Left hindlimb (tissue), 1 donor: ENCODE measurements around the gene POTEM.
"Not testable (repeated sequence)": the region's sequence is repeated elsewhere in the genome, so short reads cannot be mapped to it uniquely, and the experiment has no call there.

ENCODE experiments used
- DNase-seq: peaks from one replicate; pipeline ENCODE4 v3.0.0-alpha.2; 2018

POTEM gene

DNA sequence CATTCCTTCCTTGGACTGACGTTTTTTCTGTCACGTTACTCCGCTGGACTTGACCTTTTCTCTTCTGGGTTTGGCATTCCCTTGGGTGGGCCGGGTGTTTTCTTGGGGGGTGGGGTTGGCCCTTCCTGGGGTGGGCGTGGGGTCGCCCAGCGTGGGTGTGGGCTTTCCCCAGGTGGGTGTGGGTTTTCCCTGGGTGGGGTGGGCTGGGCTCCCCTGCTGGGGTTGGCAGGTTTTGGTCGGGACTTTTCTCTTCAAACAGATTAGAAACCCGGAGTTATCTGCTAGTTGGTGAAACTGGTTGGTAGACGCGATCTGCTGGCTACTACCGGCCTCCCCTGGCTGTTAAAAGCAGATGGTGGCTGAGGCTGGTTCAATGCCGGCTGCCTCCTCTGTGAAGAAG is at the start of gene POTEM:
Gene POTEM, plus strand, starts transcription at position 301 of the 400 bp plus-strand sequence. Its CDS starts 52 bp downstream, at position 353.
- not testable (repeated sequence) for DNase-seq

DNA sequence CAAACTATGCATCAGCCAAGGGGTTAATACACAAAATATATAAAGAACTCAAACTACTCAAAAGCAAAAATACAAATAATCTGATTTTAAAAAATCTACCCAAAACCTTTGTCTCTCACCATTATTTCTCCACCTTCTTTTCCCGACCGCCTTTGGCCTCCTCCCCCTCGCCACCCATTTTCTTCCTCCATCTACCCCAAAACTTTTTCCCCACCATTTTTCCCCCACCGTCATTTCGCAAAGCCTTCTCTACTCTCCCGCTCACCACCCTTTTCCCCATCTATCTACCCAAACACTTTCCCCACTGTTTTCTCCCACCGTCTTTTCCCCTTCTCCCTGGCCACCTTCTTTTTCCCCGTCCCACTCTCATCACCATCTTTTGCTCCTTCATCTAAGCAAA is 48.9 kb upstream of the POTEM start:
- DNase-seq, result not testable (repeated sequence)

DNA sequence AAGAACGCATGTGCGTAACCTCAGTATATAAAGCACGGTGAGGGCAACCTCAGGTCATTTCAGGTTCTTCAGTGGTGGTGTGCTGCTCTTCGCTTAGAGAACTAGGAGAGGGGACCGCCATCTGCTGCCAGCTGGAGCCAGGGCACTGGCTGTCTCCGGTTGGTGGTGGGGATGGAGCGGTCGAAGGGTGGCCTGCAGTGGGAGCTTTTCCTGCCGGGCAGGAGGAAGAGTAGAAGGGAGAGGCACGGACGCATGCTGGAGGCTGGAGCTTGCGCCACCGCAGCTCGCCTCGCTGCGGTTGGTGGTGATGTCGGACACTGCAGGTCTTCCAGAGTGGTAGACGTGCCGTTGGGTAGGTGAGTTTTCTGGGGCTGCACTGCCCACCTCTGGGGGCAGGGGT is 47.2 kb upstream of the POTEM start:
- DNase-seq, result not testable (repeated sequence)

DNA sequence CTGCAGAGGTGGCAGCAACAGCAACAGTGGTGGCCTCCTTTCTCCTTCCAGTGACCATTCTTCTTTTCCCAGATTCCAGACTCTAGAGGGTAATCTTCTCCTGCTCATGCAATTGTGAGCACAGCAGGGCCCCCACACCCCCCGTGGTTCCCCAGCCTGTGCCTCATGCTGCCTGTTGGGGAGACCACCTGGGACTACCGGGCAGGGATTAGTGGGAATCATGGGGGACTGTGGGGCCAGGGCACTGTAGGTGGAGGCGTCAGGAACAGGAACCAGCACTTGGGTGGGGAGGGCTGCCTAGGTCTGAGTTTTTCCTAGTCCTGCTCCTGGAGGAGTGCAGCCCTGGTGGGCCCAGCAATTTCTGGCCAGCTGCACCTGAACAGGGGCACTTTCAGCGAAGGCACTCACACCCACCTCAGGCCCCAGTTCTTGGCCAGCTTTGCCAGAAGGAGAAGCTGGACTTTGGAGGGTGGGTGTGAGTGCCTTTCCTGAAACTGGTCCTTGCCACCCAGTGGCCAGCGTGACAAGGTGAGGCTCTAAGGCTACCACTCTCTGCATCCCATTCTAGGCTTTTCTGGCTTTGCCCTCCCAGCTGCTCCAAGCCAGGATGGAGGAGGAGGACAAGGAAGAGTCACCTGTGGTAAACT is 46.1 kb upstream of the POTEM start:
- DNase-seq, result not testable (repeated sequence)

DNA sequence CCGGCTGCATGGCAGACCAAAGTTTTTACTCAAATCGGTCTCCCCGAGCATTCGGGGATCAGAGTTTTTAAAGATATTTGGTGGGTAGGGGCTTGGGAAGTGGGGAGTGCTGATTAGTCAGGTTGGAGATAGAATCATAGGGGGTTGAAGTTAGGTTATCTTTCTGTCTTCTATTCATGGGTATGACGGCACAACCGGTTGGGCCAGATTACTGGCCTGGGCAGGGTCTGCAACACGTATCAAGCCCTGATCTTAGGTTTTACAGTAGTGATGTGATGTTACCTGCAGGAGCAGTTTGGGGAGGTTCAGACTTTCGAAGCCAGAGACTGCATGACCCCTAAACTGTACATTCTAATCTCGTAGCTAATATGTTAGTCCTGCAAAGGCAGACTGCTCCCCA is 30.4 kb upstream of the POTEM start:
- DNase-seq, result not testable (repeated sequence)

DNA sequence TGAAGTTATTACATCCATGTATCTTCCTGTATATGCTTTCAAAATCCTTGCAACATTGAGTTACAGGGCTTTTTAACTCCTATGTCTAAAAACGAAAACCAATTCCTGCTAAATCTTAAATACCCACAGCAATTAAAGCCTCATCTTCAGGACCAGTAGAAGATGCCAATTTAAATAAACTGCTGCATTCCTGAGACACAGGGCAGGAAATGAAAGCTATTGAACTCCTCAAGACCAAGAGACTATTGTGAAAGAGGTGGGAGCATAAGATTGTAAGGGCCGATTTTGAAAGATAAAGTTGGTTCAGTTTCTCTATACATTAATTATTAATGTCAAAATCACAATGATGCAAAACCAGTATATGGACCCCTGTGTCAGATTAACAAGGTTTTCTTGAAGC is 28.5 kb upstream of the POTEM start:
- not testable (repeated sequence) for DNase-seq

DNA sequence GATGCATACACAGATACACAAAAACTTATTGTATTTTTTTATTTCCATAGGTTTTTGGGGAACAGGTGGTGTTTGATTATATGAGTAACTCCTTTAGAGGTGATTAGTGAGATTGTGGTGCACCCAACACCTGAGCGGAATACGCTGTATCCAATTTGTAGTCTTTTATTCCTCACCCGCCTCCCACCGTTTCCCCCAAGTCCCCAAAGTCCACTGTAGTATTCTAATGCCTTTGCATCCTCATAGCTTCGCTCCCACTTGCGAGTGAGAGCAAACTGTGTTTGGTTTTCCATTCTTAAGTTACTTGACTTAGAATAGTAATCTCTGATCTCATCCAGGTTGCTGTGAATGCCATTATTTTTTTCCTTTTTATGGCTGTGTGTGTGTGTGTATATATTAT is 17.3 kb upstream of the POTEM start:
- DNase-seq, result not testable (repeated sequence)

DNA sequence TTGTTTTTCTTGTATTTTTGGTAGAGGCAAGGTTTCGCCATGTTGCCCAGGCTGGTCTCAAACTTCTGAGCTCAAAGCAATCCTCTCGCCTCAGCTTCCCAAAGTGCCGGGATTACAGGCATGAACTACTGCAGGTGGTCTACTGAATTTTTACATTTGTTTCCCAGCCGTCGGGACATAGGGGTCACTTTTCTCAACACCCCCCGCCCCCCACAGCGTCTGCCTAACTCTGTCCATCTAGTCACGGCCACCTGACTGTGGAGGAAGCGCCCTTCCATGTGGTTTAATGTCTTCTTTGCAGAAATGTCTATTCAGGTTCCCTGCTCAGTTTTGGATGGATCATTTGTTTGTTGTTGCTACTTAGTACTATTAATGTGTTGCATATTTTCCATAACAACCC is 14.1 kb upstream of the POTEM start:
- peak; percentile 1 for DNase-seq

DNA sequence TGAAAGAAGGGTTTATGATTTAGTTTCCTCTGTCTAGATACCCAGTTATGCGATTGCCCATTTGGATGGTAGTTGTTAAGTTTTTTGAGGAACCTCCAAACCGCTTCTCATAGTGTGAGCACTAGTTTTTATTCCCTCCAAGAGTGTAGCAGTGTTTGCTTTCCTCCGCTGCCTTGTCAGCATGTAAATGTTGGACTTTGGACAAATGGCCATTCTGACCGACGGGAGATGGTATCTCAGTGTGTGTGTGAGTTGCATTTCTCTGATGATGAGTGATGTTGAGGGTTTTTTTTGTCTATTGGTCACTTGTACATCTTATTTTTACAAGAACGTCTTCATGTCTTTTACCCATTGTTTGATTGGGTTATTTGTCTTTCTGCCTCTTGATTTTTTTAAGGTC is 11.4 kb upstream of the POTEM start:
- DNase-seq, result not testable (repeated sequence)

DNA sequence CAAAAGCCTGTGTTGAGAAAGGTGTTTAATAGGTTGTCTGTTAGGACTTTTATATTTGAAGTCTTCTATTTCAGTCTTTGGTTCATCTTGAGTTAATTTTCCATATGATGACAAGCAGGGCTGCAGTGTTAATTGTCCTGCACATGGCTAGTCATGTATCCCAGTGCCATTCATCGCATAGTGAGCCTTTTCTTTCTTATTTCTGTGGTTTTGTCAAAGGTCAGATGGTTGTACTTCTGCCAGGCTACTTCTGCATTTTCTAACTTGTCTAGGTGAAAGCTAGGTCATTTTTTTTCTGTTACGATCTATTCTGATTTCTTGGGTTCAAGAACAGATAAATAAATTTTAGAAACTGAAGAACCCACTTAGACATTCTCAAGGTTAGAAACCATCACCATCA is 5.7 kb upstream of the POTEM start:
- not testable (repeated sequence) for DNase-seq

DNA sequence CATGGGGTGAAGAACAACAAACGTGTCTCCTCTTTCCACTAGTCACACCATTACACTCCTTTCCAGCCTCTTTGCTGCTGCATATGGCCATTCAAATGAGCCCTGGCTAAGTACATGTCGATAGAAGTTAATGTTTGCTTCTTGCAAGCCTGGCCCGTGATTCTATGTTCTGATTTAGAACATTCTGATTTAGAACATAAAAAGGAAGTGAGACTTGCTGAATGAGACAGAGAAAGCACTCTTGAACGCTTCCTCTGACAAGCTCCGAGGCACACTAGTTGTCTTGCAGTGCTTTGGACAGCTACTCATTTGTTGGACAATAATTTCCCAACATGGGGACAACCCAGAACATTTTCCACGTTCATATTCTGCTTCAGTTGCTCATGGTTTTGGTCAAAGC is 5.1 kb upstream of the POTEM start:
- DNase-seq, result not testable (repeated sequence)

DNA sequence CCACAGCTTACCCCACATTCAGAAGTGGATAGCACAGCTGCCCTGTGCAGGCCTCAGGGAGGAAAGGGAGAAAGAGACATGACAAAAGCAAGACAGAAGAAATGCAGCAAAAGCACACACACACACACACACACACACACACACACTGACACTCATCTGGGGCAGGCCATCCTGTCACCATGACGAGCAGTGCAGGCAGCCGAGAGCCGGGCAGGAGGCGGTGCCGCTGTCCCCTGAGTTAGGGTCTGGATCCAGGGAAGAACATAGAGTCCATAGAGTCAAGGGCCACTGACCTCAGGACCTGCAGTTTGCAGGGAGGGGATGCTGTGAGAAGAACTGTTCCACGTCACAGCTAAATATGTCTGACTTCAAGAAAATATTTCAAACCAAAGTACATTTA is 4.0 kb upstream of the POTEM start:
- peak; percentile 7 for DNase-seq

DNA sequence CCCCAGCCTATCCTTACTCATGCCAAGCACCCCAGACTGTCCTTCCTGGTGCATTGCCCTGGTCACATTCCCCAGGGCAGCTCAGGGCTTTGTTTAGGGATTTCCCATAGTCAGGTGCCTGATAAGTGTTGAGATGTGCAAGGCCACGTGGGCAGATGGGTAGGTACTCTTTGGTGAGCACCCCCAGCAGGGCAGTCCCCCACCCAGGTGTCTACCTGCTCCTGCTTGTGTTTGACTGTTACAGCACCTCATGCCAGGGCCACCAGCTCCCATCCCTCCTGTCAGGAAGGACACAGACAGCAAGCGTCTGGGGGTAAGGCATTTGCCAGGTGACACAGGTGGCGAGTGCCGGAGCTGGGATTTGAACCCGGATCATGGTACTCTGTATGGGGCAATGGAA is 2.4 kb upstream of the POTEM start:
- not testable (repeated sequence) for DNase-seq

DNA sequence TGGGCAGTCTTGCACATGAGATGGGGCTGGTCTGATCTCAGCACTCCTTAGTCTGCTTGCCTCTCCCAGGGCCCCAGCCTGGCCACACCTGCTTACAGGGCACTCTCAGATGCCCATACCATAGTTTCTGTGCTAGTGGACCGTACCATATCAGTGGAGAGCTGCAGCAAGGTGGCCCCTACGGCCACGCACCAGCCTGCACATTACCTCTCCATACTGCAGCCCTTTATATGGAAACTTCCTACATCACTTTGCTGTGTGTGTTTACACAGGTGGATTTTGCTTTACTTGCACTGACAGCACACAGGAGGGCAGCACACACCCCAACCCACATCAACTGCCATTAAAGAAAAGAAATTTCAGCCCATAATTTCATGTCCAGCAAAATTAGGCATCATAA is 35.3 kb downstream of the POTEM start:
- not testable (repeated sequence) for DNase-seq

DNA sequence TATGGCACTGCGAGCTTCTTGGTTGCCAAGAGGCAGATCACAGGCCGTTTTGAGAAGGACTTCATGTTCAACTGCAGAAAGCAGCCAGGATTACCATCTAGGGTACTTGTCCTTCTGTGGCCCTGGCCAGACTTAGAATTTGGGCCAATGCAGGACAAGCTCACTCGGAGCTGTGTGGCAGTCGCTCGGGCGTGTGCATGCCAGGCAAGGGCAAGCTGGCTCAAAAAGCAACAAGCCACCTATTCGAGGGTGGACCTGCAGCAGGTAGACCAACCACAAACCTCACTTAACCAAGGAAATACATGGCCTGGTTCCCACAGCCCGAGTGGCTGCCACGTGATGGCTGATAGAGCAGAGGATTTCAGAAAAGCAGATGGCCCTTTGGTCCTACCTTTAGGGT is 39.3 kb downstream of the POTEM start:
- not testable (repeated sequence) for DNase-seq

DNA sequence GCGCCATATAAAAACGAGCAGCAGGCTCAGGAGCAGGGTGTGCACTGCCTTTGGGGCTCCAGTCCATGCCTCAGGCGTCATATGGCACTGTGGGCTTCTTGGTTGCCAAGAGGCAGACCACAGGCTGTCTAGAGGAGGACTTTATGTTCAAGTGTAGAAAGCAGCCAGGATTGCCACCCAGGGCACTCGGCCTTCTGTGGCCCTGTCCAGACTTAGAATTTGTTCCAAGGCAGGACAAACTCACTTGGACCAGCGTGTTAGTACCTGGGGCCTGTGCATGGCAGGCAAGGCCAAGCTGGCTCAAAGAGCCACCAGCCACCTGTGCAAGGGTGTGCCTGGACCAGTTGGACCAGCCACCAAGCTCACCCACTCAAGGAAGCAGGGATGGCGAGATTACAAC is 40.4 kb downstream of the POTEM start:
- not testable (repeated sequence) for DNase-seq

DNA sequence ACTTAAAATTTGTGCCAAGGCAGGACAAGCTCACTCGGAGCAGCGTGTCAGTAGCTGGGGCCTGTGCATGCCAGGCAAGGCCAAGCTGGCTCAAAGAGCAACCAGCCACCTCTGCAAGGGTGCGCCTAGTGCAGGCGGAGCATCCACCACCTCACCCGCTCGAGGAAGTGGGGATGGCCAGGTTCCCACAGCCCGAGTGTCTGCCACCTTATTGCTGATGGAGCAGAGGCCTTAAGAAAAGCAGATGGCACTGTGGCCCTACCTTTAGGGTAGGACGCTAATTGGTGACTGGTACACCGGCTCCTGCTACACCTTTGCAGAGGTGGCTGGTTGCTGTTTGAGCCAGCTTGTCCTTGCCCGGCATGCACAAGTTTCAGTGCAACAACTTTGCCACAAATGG is 43.8 kb downstream of the POTEM start:
- not testable (repeated sequence) for DNase-seq

DNA sequence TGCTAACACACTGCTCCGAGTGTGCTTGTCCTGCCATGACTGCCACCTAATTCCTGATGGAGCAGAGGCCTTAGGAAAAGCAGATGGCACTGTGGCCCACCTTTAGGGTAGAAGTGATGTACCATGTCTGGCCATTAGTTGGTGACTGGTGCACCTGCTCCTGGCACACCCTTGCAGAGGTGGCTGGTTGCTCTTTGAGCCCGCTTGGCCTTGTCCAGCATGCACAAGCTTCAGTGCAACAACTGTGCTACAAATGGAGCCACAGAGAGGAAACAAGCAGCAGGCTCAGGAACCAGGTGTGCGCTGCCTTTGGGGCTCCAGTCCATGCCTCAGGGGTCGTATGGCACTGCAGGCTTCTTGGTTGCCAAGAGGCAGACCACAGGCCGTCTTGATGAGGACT is 44.5 kb downstream of the POTEM start:
- not testable (repeated sequence) for DNase-seq

DNA sequence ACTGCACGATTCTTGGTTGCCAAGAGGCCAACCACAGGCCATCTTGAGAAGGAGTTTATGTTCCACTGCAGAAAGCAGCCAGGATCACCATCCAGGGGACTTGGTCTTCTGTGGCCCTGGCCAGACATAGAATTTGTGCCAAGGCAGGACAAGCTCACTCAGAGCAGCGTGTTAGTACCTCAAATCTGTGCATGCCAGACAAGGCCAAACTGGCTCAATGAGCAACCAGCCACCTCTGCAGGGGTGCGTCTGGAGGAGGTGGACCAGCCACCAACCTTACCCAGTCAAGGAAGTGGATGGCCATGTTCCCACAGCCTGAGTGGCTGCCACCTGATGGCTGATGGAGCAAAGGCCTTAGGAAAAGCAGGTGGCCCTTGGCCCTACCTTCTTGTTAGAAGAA is 48.0 kb downstream of the POTEM start:
- DNase-seq, result not testable (repeated sequence)

DNA sequence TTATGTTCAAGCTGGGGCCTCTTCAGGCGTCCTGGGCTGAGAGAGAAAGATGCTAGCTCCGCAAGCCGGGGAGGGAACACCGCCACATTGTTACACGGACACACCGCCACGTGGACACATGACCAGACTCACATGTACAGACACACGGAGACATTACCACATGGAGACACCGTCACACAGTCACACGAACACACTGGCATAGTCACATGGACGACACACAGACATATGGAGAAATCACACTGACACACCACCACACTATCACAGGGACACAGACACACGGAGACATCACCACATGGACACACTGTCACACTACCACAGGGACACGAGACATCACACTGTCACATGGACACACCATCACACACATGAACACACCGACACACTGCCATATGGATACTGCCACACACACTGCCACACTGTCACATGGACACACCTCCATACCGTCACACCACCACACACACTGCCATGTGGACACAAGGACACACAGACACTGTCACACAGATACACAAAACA is 57.9 kb downstream of the POTEM start:
- DNase-seq, result not testable (repeated sequence)

DNA sequence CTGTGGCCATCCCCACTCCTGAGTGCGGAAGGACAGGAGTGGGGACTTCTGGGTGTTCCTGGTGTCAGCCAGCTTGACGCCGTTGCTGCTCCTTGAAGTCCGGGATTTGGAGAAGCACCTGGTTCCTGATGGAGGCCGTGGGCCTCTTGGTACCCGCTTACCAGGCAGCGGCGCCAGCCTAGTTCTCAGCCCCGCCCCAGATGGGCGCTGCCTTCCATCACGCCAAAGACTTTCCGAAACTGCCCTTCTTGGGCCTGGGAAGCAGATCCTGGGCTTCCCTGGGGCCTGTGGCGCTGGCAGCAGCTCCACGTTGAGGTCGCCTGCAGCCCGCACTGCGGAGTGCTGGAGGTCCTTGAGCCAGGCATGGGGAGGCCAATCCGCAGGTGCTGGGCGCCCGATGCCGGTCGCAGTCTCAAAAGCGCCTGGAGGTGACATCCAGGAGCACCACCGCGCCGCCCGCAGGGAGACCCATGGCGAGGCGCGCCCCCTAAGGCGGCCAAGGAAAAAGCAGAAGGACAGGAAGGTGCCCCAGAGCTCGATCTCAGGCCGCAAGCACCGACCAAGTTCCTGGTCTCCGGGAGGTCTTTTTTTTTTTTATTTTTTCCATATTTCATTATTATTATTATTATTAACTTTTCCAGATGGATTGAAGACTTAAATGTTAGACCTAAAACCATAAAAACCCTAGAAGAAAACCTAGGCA is 59.6 kb downstream of the POTEM start:
- DNase-seq, result not testable (repeated sequence)

DNA sequence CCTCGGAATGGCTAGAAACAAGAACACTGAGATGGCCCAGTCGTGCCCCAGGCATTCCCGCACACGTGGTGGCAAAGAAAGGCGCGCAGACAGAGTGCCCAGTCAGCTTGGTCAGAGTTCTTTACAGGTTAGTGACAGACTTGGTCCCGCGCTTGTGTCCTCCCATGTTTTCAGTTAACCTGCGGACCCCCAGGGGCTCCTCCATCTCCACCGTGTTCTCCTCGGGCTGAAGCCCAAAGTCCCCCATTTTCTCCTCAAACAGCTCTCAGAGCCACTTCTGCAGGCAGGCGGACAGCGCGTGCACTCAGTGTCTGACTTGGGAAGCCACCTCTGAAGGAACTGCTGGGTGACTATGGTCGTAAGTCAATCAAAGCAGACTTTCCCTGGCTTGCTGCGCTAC is 60.7 kb downstream of the POTEM start:
- DNase-seq, result not testable (repeated sequence)

DNA sequence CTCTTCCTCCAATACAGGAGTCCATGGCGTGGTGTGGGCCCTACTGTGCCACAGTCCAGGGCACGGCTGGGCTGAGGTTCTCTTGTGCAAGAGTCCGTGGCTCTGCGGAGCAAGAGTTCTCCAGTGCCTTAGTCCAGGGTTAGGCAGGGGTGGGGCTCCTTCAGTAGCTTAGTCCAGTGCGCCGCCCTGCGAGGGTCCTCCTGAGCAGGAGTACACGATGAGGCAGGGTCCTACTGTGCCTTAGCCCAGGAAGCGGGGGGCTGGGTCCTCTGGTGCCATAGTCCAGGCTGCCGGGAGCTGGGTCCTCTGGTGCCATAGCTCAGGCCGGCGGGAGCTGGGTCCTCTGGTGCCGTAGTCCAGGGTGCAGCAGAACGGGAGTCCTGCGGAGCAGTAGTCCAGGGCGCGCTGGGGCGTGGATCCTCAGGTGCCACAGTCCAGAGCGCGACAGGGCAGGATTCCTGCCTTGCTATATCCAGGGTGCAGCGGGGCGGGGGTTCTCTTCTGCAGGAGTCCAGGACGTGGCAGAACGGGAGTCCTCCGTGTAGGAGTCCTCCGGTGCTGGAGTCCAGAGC is 69.7 kb downstream of the POTEM start:
- DNase-seq, result not testable (repeated sequence)
